ENCODE data around the gene CSF1.
"Not testable (repeated sequence)": the region's sequence is repeated elsewhere in the genome, so short reads cannot be mapped to it uniquely, and the experiment has no call there.

CSF1 gene

GRCh38 chr1:109944541-109944940 is 33.9 kb downstream of the CSF1 start:
- no peak for DNase-seq

GRCh38 chr1:109946511-109946910 is 35.9 kb downstream of the CSF1 start:
- no peak for DNase-seq

- DNase-seq, result no peak
Measured at GRCh38 chr1:109947582-109948284, 37.1 kb downstream of the CSF1 start.

- DNase-seq, result no peak
Measured at GRCh38 chr1:109948285-109948630, 37.6 kb downstream of the CSF1 start.

- DNase-seq, result no peak
Measured at GRCh38 chr1:109950038-109950437, 39.4 kb downstream of the CSF1 start.

GRCh38 chr1:109950509-109950908 is 39.9 kb downstream of the CSF1 start:
- DNase-seq, result no peak

- not testable (repeated sequence) for DNase-seq
Measured at GRCh38 chr1:109951501-109951900, 40.9 kb downstream of the CSF1 start.

- DNase-seq, result no peak
Measured at GRCh38 chr1:109954041-109954512, 43.4 kb downstream of the CSF1 start.

- no peak for DNase-seq
Measured at GRCh38 chr1:109959632-109959973, 49.0 kb downstream of the CSF1 start.

GRCh38 chr1:109959974-109960744 is 49.5 kb downstream of the CSF1 start:
- DNase-seq, result peak; percentile 72

- DNase-seq, result no peak
Measured at GRCh38 chr1:109960745-109961094, 50.1 kb downstream of the CSF1 start.

- DNase-seq, result no peak
Measured at GRCh38 chr1:109963864-109964263, 53.2 kb downstream of the CSF1 start.

- DNase-seq, result no peak
Measured at GRCh38 chr1:109969146-109969829, 58.6 kb downstream of the CSF1 start.

- DNase-seq, result no peak
Measured at GRCh38 chr1:109969907-109970306, 59.3 kb downstream of the CSF1 start.

- DNase-seq, result no peak
Measured at GRCh38 chr1:109971559-109971958, 60.9 kb downstream of the CSF1 start.

- DNase-seq, result no peak
Measured at GRCh38 chr1:109974191-109974590, 63.5 kb downstream of the CSF1 start.

- DNase-seq, result no peak
Measured at GRCh38 chr1:109975718-109976117, 65.1 kb downstream of the CSF1 start.

- DNase-seq, result no peak
Measured at GRCh38 chr1:109976762-109977161, 66.1 kb downstream of the CSF1 start.

GRCh38 chr1:109977225-109977624 is 66.6 kb downstream of the CSF1 start:
- no peak for DNase-seq

GRCh38 chr1:109977657-109978378 is 67.2 kb downstream of the CSF1 start:
- DNase-seq, result no peak

GRCh38 chr1:109978761-109979488 is 68.3 kb downstream of the CSF1 start:
- DNase-seq, result no peak

- DNase-seq, result no peak
Measured at GRCh38 chr1:109979489-109980091, 68.9 kb downstream of the CSF1 start.

Measured in NCI-H1105 treated with DMSO at 0.1 percent for 48 hours (cell line).